T-helper 1 cell treated with Interleukin-12 subunit alpha and Interleukin-12 subunit beta and Interleukin-4 antibody, amounts not matched to agents 30 μg/mL and 1 μg/mL, for 36 hours (primary cell): ENCODE measurements around the gene RPL39.
"Not testable (repeated sequence)": the region's sequence is repeated elsewhere in the genome, so short reads cannot be mapped to it uniquely, and the experiment has no call there.

Experiments
- H3K27ac Mint-ChIP-seq: one replicate; pipeline ENCODE4 v1.8.0; 2021; ENCODE audit warnings: mild to moderate bottlenecking, mixed read lengths
- H3K27me3 Mint-ChIP-seq: one replicate; pipeline ENCODE4 v1.8.0; 2021; ENCODE audit warnings: low read depth, mixed read lengths
- H3K36me3 Mint-ChIP-seq: one replicate; pipeline ENCODE4 v1.8.0; 2021; ENCODE audit warnings: low read depth, mixed read lengths
- H3K4me1 Mint-ChIP-seq: one replicate; pipeline ENCODE4 v1.8.0; 2021; ENCODE audit warnings: low read depth, mixed read lengths
- H3K4me3 Mint-ChIP-seq: one replicate; pipeline ENCODE4 v1.8.0; 2021; ENCODE audit warnings: mild to moderate bottlenecking, moderate library complexity, mixed read lengths
- H3K9me3 Mint-ChIP-seq: one replicate; pipeline ENCODE4 v1.8.0; 2021; ENCODE audit warnings: mixed read lengths

RPL39 gene

DNA sequence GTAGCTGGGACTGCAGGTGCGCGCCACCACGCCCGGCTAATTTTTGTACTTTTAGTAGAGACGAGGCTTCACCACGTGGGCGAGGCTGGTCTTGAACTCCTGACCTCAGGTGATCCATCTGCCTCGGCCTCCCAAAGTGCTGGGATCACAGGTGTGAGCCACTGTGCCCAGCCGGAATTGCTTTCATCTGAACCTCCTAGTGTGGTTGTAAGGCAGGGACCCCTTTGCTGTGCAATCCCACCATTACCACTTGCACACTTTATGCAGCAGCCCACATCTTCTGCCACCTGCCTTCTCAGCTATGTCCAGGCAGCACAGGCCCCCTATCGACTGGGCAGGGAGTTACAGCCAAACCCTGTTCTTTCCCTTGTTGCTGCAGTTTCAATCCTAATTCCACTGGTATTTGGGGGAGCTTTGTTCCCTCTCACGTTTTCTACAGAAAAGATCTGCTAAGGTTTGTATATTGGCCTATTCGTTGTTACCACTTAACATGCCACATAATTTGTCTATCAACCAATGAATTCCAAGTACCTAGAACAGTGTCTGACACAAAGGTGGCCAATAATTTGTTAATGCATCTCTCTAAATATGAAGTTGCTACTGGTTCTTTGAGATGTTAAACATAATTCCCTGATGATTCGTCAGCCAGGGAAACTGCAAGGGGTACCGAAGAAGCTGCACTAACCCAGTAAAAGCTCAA is 6.5 kb downstream of the RPL39 start:
- H3K27me3 Mint-ChIP-seq, result no peaks in the 10 kb centered on the region
- H3K9me3 Mint-ChIP-seq, result no peaks in the 10 kb centered on the region
- peak overlapping the region; percentile 47 for H3K27ac Mint-ChIP-seq
- peaks cover 26% of the 10 kb centered on the region for H3K36me3 Mint-ChIP-seq
- no peak overlapping the region for H3K4me3 Mint-ChIP-seq
- H3K4me1 Mint-ChIP-seq, result peaks cover 15% of the 10 kb centered on the region

DNA sequence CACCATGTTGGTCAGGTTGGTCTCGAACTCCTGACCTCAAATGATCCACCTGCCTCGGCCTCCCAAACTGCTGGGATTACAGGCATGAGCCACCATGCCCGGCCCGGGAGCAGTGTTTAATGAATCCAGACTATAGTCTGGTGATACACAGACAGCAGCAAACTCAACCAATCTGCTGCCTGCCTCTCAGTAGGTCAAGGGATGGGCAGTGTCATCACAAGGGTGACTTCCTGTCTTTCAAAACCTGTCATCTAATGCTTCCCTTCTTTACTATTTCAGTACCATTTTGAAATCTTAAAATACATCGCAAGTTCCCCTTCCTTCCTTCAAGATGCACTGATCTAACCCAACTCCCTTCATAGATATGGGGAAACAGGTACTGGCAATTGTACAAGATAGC is 8.4 kb downstream of the RPL39 start:
- H3K4me1 Mint-ChIP-seq, result peaks cover 12% of the 10 kb centered on the region
- H3K4me3 Mint-ChIP-seq, result no peak overlapping the region
- no peak overlapping the region for H3K27ac Mint-ChIP-seq
- H3K27me3 Mint-ChIP-seq, result no peaks in the 10 kb centered on the region
- H3K9me3 Mint-ChIP-seq, result no peaks in the 10 kb centered on the region
- H3K36me3 Mint-ChIP-seq, result peaks cover 15% of the 10 kb centered on the region

DNA sequence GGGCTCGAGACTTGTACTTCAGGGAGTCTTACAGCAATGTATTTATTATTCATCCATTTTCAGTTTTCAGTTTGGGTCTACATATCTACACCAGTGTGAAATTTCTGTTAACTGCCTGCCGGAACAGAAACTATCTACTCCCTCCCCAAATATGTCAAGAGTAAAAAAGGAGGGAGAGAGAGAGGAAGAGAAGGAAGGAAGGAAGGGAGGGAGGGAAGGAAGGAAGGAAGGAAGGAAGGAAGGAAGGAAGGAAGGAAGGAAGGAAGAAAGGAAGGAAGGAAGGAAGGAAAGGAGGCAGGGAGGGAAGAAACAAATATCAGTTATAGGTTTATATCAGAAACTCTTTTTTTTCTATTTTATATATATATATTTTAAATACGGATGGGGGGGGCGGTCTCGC is 12.6 kb downstream of the RPL39 start:
- H3K27me3 Mint-ChIP-seq, result no peaks in the 10 kb centered on the region
- H3K4me1 Mint-ChIP-seq, result peaks cover 14% of the 10 kb centered on the region
- H3K9me3 Mint-ChIP-seq, result no peaks in the 10 kb centered on the region
- peaks cover 4% of the 10 kb centered on the region for H3K36me3 Mint-ChIP-seq
- H3K4me3 Mint-ChIP-seq, result no peak overlapping the region
- no peak overlapping the region for H3K27ac Mint-ChIP-seq

DNA sequence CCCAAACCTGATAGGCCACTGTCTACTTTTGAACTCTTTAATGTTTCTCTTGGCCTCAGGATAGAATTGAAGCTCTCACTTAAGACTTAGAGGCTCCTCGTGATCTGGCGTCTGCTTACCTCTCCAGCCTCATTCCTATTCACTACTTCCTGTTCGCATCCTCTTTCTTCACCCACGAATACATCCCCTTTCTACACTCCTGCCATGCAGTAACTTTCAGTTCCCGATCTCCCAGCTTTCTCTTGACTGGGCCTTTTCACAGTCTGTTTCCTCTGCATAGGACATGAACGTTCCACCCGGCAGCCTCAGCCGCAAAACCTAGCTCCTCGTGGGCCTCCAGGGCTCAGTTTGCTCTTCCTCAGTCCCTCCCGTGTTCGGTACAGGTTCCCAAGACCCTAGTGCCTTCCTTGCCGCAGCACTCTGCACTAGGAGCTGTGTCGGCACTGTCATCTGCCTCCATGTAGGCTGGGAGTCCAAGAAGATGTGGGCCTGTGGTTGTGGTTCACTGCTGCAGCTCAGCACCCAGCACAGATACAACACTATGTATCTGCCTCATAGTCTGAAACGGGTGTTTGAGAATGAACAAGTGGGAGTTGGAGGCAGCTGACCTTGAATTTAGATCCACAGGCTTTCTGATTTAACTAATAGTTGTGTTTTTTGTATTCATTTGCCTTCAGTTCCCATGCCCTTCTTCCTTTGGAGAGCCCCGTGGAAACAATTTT is 15.8 kb downstream of the RPL39 start:
- H3K4me1 Mint-ChIP-seq, result peaks cover 11% of the 10 kb centered on the region
- peak overlapping the region; percentile 36 for H3K27ac Mint-ChIP-seq
- H3K27me3 Mint-ChIP-seq, result no peaks in the 10 kb centered on the region
- H3K9me3 Mint-ChIP-seq, result no peaks in the 10 kb centered on the region
- H3K36me3 Mint-ChIP-seq, result peaks cover under 1% of the 10 kb centered on the region
- H3K4me3 Mint-ChIP-seq, result no peak overlapping the region

DNA sequence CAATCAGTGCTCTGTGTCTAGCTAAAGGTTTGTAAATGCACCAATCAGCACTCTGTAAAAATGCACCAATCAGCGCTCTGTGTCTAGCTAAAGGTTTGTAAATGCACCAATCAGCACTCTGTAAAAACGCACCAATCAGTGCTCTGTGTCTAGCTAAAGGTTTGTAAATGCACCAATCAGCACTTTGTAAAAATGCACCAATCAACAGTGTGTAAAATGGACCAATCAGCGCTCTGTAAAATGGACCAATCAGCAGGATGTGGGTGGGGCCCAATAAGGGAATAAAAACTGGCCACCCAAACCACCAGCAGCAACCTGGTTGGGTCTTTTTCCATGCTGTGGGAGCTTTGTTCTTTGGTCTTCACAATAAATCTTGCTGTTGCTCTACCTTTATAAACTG is 22.0 kb downstream of the RPL39 start:
- not testable (repeated sequence) for H3K27me3 Mint-ChIP-seq, H3K4me1 Mint-ChIP-seq, H3K36me3 Mint-ChIP-seq, H3K27ac Mint-ChIP-seq, H3K4me3 Mint-ChIP-seq, H3K9me3 Mint-ChIP-seq

DNA sequence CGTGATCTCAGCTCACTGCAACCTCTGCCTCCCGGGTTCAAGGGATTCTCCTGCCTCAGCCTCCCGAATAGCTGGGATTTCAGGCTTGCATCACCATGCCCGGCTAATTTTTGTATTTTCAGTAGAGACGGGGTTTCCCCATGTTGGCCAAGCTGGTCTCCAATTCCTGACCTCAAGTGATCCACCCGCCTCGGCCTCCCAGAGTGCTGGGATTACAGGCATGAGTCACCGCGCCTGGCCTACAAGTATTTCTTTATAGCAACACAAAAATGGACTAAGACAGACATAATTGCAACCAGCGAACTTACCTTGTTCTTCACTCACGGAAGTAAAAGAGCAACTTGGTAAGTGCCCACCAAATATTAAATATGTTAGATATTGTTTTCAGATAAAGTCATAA is 23.0 kb downstream of the RPL39 start:
- not testable (repeated sequence) for H3K27me3 Mint-ChIP-seq, H3K36me3 Mint-ChIP-seq, H3K9me3 Mint-ChIP-seq, H3K4me1 Mint-ChIP-seq, H3K4me3 Mint-ChIP-seq, H3K27ac Mint-ChIP-seq

DNA sequence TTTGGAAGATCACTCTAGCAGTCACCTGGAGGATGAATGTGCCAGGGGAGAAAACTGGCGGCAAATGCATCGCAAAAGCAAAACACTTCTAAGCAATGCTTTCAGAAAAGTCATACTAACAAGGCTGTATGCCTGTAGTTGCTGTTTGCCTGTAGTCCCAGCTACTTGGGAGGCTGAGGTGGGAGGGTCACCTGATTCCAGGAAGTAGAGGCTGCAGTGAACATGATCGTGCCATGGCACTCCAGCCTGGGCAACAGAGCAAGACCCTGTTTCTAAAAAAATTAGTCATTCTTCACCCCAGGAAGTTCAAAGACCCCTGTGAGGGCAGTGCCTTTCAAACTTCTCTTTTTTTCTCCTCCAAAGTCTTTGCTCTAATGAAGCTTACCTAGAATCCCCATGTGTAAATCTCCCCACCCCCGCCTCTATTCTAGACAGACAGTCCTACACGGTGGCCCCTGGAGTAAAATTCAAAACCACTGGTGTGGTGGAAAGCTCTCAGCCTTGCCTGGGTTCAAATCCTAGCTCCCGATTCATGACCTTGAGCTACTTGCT is 27.5 kb downstream of the RPL39 start:
- Mint-ChIP-seq H3K27me3 (no peaks in the 10 kb centered on the region), H3K27ac (no peak overlapping the region), H3K9me3 (no peaks in the 10 kb centered on the region), H3K4me1 (peaks cover 17% of the 10 kb centered on the region), H3K4me3 (no peak overlapping the region), H3K36me3 (no peaks in the 10 kb centered on the region)

DNA sequence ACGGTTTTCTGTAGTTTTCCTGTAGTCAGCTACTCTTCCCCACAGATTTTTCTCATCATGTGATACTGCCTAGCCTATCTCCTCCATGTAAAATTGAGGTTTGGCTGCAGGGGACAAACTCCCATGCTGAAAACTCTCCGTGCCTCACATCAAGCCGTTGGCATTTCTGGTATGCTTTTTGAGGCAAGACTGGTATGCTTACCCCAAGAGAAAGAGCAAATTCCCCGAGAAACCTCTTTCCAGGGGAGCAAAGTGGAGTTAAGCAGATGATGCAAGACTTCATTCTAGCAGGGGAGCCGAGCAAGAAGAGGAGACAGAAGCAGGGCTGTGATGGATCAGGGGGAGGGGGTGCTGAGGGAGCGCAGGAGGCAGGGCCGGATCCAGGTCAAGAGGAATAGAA is 28.2 kb downstream of the RPL39 start:
- no peak overlapping the region for H3K4me3 Mint-ChIP-seq

DNA sequence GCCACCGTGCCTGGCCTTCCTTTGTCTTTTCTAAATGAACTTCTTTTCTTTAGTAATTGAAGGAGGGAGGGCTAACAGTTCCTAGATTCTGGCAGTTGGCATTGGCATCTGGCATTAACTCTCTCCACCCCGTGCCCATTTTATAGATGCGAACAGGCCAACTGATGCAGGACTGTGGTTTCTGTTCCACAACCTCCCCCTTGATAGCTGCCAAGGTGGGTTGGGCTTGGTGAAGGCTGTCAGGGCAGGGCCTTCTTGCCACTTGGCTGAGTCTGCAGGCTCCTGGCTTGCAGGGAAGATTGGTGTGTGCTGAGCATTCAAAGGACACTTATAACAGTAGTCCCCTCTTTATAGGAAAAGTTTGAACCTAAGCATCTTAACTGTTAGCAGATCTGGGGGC is 28.7 kb downstream of the RPL39 start:
- H3K4me3 Mint-ChIP-seq, result no peak overlapping the region
- no peaks in the 10 kb centered on the region for H3K9me3 Mint-ChIP-seq
- no peak overlapping the region for H3K27ac Mint-ChIP-seq
- H3K4me1 Mint-ChIP-seq, result peaks cover 17% of the 10 kb centered on the region
- no peaks in the 10 kb centered on the region for H3K27me3 Mint-ChIP-seq
- H3K36me3 Mint-ChIP-seq, result no peaks in the 10 kb centered on the region

More for the DNA sequence above, 28.2 kb downstream of the RPL39 start:
- Mint-ChIP-seq H3K9me3 (no peaks in the 10 kb centered on the region), H3K4me1 (peaks cover 17% of the 10 kb centered on the region), H3K27ac (no peak overlapping the region), H3K36me3 (no peaks in the 10 kb centered on the region), H3K27me3 (no peaks in the 10 kb centered on the region)

DNA sequence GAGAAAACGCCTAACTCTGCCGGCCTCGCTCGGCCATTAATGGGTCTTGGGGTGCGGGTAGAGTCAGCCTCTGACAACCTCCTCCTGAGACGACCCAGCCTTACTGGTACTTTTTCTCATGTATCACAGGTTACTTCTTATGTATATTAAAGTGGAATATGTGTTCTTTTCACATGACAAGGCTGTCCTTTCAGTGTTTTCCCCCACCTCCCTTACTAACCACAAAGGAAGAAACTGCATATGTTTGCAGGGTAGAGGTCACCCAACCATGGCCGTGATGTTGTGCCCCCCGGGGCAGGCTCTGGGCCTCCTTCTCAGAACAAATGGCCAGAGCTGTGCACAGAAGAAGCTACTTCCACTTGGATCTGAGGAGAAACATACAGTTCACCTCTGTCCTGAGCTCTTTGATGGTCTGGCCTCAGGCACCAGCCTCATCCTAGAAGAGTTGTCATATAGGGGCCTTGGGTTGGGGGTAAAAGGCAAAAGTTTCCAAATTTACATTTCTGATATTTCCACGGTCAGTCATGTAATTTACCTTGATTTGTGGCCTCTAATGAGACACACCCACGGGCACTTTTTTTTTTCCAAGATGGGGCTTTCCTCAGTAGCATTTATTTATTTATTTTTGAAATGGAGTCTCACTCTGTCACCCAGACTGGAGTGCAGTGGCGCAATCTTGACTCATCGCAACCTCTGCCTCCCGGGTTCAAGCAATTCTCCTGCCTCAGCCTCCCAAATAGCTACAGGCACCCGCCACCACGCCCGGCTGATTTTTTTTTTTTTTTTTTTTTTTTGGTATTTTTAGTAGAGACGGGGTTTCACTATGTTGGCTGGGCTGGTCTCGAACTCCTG is 31.2 kb downstream of the RPL39 start:
- no peaks in the 10 kb centered on the region for H3K27me3 Mint-ChIP-seq
- no peaks in the 10 kb centered on the region for H3K36me3 Mint-ChIP-seq
- H3K9me3 Mint-ChIP-seq, result no peaks in the 10 kb centered on the region
- H3K4me3 Mint-ChIP-seq, result peak overlapping the region; percentile 31
- peaks cover 38% of the 10 kb centered on the region for H3K4me1 Mint-ChIP-seq
- H3K27ac Mint-ChIP-seq, result no peak overlapping the region

DNA sequence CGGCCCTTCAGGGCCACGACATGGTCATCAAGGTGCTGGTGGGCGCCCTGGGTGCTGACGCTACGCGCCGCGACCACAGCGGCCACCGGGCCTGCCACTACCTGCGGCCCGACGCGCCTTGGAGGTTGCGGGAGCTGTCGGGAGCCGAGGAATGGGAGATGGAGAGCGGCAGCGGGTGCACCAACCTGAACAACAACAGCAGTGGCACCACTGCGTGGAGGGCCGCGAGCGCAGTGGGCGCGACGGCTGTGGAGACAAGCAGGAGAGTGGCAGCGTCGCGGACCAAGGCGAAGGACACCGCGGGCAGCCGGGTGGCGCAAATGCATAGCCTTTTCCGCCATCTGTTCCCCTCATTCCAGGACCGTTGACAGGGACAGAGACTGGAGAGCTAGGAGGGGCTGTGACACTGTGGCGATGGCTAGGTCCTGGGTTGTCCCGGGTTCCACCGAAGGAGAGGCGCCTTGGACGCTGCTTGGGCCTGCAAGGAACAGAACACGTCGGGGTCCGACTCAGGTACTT is 32.1 kb downstream of the RPL39 start:
- H3K4me3 Mint-ChIP-seq, result peak overlapping the region; percentile 40
- H3K9me3 Mint-ChIP-seq, result no peaks in the 10 kb centered on the region
- no peak overlapping the region for H3K27ac Mint-ChIP-seq
- H3K36me3 Mint-ChIP-seq, result no peaks in the 10 kb centered on the region
- peaks cover 43% of the 10 kb centered on the region for H3K4me1 Mint-ChIP-seq
- H3K27me3 Mint-ChIP-seq, result no peaks in the 10 kb centered on the region

DNA sequence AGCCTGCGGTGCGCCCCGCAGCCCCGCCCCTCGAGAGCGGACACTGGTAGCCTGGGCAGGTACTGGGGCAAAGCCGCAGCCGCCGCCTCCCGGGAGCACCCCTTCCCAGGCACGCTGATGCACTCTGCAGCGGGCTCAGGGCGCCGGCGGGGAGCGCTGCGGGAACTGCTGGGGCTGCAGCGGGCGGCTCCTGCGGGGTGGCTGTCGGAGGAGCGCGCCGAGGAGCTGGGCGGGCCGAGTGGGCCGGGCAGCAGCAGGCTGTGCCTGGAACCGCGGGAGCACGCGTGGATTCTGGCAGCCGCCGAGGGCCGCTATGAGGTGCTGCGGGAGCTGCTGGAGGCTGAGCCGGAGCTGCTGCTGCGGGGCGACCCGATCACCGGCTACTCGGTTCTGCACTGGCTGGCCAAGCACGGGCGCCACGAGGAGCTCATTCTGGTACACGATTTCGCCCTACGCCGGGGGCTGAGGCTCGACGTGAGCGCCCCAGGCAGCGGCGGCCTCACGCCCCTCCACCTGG is 32.6 kb downstream of the RPL39 start:
- H3K9me3 Mint-ChIP-seq, result no peaks in the 10 kb centered on the region
- H3K4me1 Mint-ChIP-seq, result peaks cover 47% of the 10 kb centered on the region
- peak overlapping the region; percentile 28 for H3K4me3 Mint-ChIP-seq
- H3K27me3 Mint-ChIP-seq, result no peaks in the 10 kb centered on the region
- no peak overlapping the region for H3K27ac Mint-ChIP-seq
- H3K36me3 Mint-ChIP-seq, result no peaks in the 10 kb centered on the region

DNA sequence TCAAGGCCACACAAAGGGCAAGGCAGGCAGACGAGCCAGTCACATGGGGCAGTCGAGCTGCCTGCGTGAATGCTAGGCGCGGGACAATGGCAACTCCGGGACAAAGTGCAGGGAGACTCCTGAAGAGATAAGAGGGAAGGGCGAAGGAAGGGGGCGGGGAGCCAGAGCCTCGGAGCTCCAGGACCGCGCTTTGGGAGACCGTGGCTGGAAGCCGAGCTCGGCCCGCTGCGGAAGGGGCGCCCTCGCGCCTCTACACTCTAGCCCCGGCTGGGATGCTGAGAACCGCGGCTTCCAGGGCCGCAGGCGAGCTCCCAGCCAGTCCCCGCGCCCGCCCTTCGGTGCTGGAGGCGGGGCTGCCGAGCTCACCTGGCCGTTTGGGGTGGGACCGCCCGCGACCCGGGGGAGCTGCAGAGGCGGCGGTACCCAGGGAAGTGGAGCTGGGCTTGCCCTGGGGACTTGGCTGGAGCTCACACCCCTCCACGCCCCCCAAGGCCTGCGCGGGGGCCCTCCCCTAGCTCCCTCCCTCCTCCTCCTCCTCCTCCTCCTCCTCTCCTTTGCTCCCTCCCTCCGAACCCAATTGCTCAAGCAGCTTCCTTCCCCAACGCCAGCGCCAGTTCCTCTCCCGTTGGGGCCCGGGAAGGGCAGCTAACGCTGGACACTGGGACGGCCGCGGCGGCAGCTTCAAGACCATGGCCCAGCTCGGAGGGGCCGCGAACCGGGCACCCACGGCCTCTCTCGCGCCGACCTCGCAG is 33.3 kb downstream of the RPL39 start, which contains the start of gene SOWAHD:
Gene SOWAHD (plus strand): TSS at position 610 of the 752 bp plus-strand sequence. CDS start 80 bp downstream, at position 690.
- H3K27ac Mint-ChIP-seq, result peak within 1 kb of the TSS; percentile 96
- H3K36me3 Mint-ChIP-seq, result no peaks in the 10 kb centered on the region
- peak within 1 kb of the TSS; percentile 71 for H3K4me3 Mint-ChIP-seq
- no peaks in the 10 kb centered on the region for H3K9me3 Mint-ChIP-seq
- H3K27me3 Mint-ChIP-seq, result no peaks in the 10 kb centered on the region
- H3K4me1 Mint-ChIP-seq, result peaks cover 43% of the 10 kb centered on the region

DNA sequence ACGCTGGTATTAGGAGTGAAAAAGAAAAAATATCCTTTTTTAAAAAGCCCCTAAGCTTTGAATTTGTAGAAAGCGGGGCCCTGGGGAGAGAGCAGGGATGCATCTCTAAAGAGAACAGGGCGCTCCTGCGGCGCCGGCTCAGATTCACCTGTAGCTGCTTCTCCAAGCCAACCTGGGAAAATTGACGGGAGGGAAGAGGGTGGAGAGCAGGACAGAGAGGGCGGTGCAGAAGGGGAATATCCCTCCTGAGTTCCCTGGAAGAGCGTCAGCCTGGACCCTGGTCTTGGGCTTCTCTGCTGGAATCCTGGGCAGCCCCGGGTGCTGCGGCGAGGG is 33.8 kb downstream of the RPL39 start:
- H3K4me3 Mint-ChIP-seq, result peak overlapping the region; percentile 71
- H3K27ac Mint-ChIP-seq, result peak overlapping the region; percentile 96
- H3K9me3 Mint-ChIP-seq, result no peaks in the 10 kb centered on the region
- H3K27me3 Mint-ChIP-seq, result no peaks in the 10 kb centered on the region
- H3K36me3 Mint-ChIP-seq, result no peaks in the 10 kb centered on the region
- H3K4me1 Mint-ChIP-seq, result peaks cover 40% of the 10 kb centered on the region
